Measurements from ENCODE around the gene EIF4EBP3. TPM values are rescaled to one million over a fixed set of nuclear protein-coding genes. Genes with fewer than 3 reads are reported as not detected.

The EIF4EBP3 gene
- total and polyA plus RNA-seq, 2 donors (not counting 1 experiment from before 2014, with no cell fraction given): 1.8 to 3.0 TPM

DNA sequence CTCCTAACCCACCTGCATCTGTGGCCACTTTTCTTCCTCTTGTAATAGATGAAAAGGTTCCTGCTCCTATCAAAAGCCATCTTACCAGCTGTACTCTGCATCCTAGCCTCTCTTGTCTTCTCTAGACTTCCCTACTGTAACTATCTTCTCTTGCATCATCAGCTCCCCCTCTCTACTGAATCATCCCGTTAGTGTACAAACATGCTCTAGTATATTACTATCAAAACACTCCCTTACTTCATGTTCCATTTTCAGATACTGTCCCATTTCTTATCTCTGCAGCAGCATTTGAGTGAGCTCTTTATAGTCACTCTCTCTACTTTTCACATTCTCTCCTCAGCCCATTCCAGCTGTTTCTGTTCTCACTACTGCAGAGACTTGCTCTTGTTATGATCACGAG, 7.0 kb downstream of the EIF4EBP3 start:
- Histone ChIP-seq H3K4me2 (ENCODE audit: extremely low read depth, insufficient read depth, low read length) (no peak overlapping the region), H3K36me3 (ENCODE audit: control insufficient read depth, insufficient read depth, low read length) (peaks cover 19% of the 10 kb centered on the region), H3K9ac (ENCODE audit: insufficient read depth, low read length) (no peak overlapping the region), H3K9me3 (ENCODE audit: control insufficient read depth, insufficient read depth, low read depth, low read length) (no peaks in the 10 kb centered on the region), H3K79me2 (ENCODE audit: control insufficient read depth, insufficient read depth, low read length) (peaks cover 40% of the 10 kb centered on the region), H2AFZ (ENCODE audit: low read length) (no peak overlapping the region), H4K20me1 (ENCODE audit: control insufficient read depth, extremely low read depth, insufficient read depth, low read length) (peaks cover 2% of the 10 kb centered on the region), H3K27ac (ENCODE audit: insufficient read depth, low read length) (no peak overlapping the region), H3K4me3 (replicated peaks in 1 of 4; ENCODE audit: control extremely low read depth in 1 of 4, insufficient read depth in 1 of 4, low read depth in 3 of 4, low read length in 4 of 4) (peak overlapping the region in 1 of 4 experiments; percentile 17), H3K27me3 (ENCODE audit: control insufficient read depth, insufficient read depth, low read length) (no peaks in the 10 kb centered on the region), H3K4me1 (ENCODE audit: control insufficient read depth, extremely low read depth, insufficient read depth, low read length) (no peaks in the 10 kb centered on the region)
- no peak for TF ChIP-seq EZH2 (IDR thresholded peaks at IDR 0.05; ENCODE audit: low read length, missing control alignments)
- TF ChIP-seq, protein P1, sequence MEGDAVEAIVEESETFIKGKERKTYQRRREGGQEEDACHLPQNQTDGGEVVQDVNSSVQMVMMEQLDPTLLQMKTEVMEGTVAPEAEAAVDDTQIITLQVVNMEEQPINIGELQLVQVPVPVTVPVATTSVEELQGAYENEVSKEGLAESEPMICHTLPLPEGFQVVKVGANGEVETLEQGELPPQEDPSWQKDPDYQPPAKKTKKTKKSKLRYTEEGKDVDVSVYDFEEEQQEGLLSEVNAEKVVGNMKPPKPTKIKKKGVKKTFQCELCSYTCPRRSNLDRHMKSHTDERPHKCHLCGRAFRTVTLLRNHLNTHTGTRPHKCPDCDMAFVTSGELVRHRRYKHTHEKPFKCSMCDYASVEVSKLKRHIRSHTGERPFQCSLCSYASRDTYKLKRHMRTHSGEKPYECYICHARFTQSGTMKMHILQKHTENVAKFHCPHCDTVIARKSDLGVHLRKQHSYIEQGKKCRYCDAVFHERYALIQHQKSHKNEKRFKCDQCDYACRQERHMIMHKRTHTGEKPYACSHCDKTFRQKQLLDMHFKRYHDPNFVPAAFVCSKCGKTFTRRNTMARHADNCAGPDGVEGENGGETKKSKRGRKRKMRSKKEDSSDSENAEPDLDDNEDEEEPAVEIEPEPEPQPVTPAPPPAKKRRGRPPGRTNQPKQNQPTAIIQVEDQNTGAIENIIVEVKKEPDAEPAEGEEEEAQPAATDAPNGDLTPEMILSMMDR (conservative IDR thresholded peaks at IDR 0.05 in 1 of 2, IDR thresholded peaks at IDR 0.05 in 1 of 2; ENCODE audit: low read depth in 1 of 2, low read length in 2 of 2): no peak
- DNase-seq (ENCODE audit: low read depth in 2 of 2): peak; percentile 42 to 58

DNA sequence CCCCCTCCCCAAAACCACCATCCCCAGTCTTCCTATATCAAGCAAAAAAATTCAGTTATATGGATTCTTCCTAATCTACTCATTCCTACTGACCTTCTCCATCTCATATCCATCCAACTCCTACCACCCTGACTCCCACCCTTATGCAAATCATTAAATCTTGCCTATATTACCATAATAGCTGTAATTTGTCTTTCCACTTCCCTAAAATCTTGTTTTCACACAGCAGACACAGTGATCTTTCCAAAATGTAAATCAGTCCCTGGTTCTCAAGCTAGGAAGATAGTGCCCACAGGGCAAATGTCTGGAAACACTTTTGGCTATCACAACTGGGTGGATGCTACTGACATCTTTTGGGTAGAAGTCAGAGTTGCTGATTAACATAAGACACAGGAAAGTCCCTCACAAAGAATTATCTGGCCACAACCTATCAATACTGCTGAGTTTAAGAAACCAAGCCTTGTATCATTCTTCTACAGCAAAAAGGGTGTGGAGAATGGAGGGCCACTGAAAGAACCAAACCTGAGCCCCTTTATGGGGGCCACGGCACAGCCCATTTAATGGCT, 8.4 kb downstream of the EIF4EBP3 start:
- no peaks in the 10 kb centered on the region for H3K9me3 ChIP-seq (ENCODE audit: control insufficient read depth, insufficient read depth, low read depth, low read length)
- H3K4me1 ChIP-seq (ENCODE audit: control insufficient read depth, extremely low read depth, insufficient read depth, low read length): no peaks in the 10 kb centered on the region
- no peak for DNase-seq (ENCODE audit: low read depth in 2 of 2)
- no peak overlapping the region for H3K9ac ChIP-seq (ENCODE audit: insufficient read depth, low read length)
- no peaks in the 10 kb centered on the region for H4K20me1 ChIP-seq (ENCODE audit: control insufficient read depth, extremely low read depth, insufficient read depth, low read length)
- no peak overlapping the region for H2AFZ ChIP-seq (ENCODE audit: low read length)
- H3K4me2 ChIP-seq (ENCODE audit: extremely low read depth, insufficient read depth, low read length): peak overlapping the region; percentile 89
- no peaks in the 10 kb centered on the region for H3K27me3 ChIP-seq (ENCODE audit: control insufficient read depth, insufficient read depth, low read length)
- peak overlapping the region; percentile 66 to 95 (median 80) for H3K4me3 ChIP-seq (replicated peaks in 1 of 4; ENCODE audit: control extremely low read depth in 1 of 4, insufficient read depth in 1 of 4, low read depth in 3 of 4, low read length in 4 of 4)
- no peak for TF ChIP-seq EZH2 (IDR thresholded peaks at IDR 0.05; ENCODE audit: low read length, missing control alignments)
- TF ChIP-seq, protein P1 (conservative IDR thresholded peaks at IDR 0.05 in 1 of 2, IDR thresholded peaks at IDR 0.05 in 1 of 2; ENCODE audit: low read depth in 1 of 2, low read length in 2 of 2): no peak
- peak overlapping the region; percentile 81 for H3K27ac ChIP-seq (ENCODE audit: insufficient read depth, low read length)
- H3K79me2 ChIP-seq (ENCODE audit: control insufficient read depth, insufficient read depth, low read length): peaks cover 40% of the 10 kb centered on the region
- peaks cover 8% of the 10 kb centered on the region for H3K36me3 ChIP-seq (ENCODE audit: control insufficient read depth, insufficient read depth, low read length)

DNA sequence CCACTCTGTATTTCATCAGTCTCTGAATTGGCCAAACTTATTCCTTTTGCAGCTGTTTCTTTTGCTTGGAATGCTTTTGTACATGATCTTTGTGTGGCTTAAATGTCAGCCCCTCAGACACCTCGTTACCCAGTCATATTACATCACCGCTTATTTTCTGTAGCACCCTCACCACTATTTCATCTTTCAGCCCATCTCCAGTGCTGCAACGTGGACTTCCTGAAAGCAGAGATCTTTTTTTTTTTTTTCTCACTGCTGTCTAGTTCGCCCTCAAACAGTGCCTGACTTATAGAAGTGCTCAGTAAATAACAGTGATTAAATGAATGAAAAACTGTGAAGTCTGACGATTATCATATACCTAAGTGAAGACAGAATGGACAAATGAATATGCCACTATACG, 9.0 kb downstream of the EIF4EBP3 start:
- Histone ChIP-seq H2AFZ (ENCODE audit: low read length) (no peak overlapping the region), H3K4me1 (ENCODE audit: control insufficient read depth, extremely low read depth, insufficient read depth, low read length) (no peaks in the 10 kb centered on the region), H3K9me3 (ENCODE audit: control insufficient read depth, insufficient read depth, low read depth, low read length) (no peaks in the 10 kb centered on the region), H3K27ac (ENCODE audit: insufficient read depth, low read length) (peak overlapping the region; percentile 81), H3K27me3 (ENCODE audit: control insufficient read depth, insufficient read depth, low read length) (no peaks in the 10 kb centered on the region), H3K4me3 (replicated peaks in 1 of 4; ENCODE audit: control extremely low read depth in 1 of 4, insufficient read depth in 1 of 4, low read depth in 3 of 4, low read length in 4 of 4) (peak overlapping the region; percentile 66 to 95 (median 80)), H3K79me2 (ENCODE audit: control insufficient read depth, insufficient read depth, low read length) (peaks cover 40% of the 10 kb centered on the region), H3K9ac (ENCODE audit: insufficient read depth, low read length) (peak overlapping the region; percentile 94), H3K4me2 (ENCODE audit: extremely low read depth, insufficient read depth, low read length) (peak overlapping the region; percentile 89), H4K20me1 (ENCODE audit: control insufficient read depth, extremely low read depth, insufficient read depth, low read length) (no peaks in the 10 kb centered on the region), H3K36me3 (ENCODE audit: control insufficient read depth, insufficient read depth, low read length) (peaks cover 5% of the 10 kb centered on the region)
- TF ChIP-seq EZH2 (IDR thresholded peaks at IDR 0.05; ENCODE audit: low read length, missing control alignments): no peak
- TF ChIP-seq, protein P1 (conservative IDR thresholded peaks at IDR 0.05 in 1 of 2, IDR thresholded peaks at IDR 0.05 in 1 of 2; ENCODE audit: low read depth in 1 of 2, low read length in 2 of 2): no peak
- peak; percentile 57 to 62 for DNase-seq (ENCODE audit: low read depth in 2 of 2)

Measured in fibroblast of lung (primary cell).